GM19438 (cell line): ENCODE results near the gene IER5L.
"Not testable (repeated sequence)": the region's sequence is repeated elsewhere in the genome, so short reads cannot be mapped to it uniquely, and the experiment has no call there.

Source experiments
- ATAC-seq: cut with Tn5 transposase; IDR thresholded peaks from one replicate; pipeline ENCODE4 v1.9.1; 2021; ENCODE audit warnings: low read depth; ENCODE audit not compliant: unreplicated experiment

The IER5L gene

DNA sequence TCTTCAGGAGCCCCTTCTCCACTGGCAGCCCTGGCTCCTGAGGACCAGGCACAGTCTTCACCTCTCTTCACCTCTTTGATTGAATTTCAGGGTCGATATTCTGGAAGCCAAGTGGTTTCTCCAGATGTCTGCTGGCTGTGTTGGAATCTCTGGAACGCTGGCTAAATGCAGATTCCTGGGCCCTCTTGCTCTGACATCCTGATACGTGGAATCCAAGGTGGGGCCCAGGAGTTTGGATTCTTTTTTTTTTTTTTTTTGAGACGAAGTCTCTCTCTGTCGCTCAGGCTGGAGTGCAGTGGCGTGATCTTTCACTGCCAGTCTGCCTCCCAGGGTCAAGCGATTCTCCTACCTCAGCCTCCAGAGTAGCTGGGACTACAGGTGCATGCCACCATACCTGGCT, 26.8 kb upstream of the IER5L start:
- ATAC-seq, result no peak

DNA sequence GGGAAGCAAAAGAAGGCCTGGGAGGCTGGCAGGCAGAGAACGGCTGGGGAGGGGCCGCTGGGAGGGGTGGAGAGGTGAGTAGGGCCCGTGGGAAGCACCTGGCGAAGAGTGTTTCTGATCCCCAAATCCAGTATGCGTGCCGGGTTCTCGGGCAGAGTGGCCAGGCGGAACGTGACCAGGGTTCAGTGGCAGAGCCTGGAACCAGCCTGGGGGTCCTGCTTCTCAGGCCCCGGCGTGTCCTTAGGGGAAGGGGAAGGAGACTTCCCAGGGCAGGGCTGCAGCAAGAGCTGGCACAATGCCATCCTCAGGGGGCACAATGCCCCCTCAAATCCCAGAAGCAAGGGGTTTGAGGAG, 25.5 kb upstream of the IER5L start:
- ATAC-seq, result no peak

DNA sequence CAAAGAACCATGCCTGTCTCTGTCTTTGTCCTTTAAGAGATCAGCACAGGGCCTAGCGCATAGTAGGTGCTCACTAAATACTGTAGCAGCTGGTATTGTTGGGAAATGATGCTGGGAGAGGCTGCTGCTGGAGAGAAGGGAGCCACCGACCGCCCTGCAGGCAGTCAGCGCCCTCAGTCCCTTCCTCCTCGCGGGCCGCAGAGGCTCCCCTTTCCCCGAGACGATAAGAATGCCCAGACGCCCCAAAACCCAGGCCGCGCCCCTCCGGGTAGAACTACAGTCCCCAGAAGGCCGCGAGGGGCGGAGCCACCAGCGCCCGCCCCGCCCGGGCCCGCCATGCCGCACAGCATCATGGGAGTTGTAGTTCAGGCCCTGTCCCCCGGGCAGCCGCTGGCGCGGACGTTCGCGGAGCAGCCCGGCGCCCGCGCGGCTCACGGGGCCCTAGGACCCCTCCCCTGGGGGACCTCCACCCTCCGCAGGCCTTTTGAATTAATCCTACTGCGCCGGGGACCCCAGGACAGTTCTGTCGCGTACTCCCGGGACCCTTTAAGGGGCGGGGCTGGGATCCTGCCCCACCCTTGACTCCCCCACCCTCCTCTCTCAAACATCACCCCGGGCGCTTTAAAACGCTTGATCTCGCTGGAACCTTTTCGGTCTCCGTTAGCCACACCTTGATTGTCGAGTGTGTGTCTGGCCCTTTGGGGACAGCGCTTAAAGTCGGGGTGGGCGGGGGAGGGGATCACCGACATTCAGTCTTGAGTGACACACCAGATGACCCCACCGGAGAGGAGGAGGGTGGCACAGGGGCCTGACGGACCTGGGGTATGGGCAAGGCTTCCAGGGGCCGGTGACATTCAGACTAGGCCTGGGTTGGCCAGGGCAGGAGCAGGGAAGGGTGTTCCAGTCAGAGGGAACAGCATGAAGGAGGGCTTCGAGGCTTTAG, 24.8 kb upstream of the IER5L start:
- ATAC-seq, result peak; percentile 88

DNA sequence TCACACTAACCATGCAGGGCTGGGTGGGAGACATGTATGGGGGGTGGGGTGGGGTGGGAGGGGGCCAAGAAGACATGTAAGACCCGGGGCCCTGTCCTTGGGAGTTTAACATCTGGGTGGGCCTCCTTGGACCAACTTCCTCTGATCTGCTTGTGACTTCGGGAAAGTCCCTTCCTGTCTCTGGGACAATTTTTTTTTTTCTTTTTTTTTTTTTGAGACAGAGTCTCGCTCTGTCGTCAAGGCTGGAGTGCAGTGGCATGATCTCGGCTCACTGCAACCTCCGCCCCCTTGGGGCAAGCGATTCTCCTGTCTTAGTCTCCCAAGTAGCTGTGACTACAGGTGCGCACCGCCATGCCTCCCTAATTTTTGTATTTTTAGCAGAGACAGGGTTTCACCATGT, 23.8 kb upstream of the IER5L start:
- no peak for ATAC-seq

DNA sequence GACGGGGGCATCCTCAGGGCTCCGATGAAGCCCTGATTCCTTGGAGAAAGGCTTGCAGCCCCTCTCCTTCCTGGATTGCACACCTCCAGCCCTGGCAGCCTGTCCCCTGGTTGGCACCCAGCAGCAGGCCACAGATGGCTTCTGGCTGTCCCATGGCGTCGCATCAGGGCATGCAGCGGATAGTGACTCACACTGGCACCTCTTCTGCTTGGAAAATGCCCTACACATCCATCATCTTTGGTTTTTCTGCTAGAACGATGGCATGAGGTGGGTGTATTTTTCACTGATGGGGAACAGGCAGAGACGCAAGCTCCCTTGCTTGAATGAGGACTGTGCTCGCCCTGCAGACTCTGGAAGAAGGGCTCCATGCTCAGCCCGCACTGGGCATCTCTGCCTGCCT, 23.2 kb upstream of the IER5L start:
- no peak for ATAC-seq

DNA sequence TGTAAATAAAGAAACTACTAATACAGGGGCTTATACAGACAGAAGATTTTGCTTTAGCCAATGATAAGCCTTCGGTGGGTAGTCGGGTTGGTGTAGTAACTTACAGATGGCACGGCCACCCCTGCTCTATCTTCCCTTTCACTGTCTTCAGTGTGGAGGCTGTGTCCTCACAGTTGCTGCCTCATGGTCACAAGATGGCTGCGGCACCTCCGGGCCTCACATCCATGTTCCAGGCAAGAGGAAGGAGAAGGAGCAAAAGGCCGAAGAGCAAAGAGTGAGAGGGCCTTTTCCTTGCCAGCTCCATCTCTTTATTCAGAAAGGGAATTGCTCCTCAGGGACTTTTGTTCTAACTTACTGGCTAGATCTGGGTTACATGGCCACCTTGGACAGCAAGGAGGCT, 22.2 kb upstream of the IER5L start:
- ATAC-seq, result no peak

DNA sequence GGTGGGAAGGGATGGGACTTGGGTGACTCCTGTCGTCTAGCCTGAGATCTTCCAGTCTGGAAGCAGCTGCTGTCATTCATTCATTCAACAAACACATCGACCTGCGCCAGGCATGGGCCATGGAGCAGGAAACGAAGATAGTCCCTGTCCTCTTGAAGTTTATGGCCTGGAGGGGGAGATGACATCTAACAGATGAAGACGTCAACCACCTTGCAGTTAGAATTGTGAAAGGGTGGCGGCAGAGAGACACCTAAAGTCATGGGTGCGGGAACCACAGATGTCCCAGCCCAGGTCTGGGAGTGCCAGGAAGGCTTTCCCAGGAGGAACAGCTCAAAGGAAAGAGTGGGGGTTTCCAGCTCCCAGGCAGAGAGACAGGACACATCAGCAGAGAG, 21.0 kb upstream of the IER5L start:
- no peak for ATAC-seq

DNA sequence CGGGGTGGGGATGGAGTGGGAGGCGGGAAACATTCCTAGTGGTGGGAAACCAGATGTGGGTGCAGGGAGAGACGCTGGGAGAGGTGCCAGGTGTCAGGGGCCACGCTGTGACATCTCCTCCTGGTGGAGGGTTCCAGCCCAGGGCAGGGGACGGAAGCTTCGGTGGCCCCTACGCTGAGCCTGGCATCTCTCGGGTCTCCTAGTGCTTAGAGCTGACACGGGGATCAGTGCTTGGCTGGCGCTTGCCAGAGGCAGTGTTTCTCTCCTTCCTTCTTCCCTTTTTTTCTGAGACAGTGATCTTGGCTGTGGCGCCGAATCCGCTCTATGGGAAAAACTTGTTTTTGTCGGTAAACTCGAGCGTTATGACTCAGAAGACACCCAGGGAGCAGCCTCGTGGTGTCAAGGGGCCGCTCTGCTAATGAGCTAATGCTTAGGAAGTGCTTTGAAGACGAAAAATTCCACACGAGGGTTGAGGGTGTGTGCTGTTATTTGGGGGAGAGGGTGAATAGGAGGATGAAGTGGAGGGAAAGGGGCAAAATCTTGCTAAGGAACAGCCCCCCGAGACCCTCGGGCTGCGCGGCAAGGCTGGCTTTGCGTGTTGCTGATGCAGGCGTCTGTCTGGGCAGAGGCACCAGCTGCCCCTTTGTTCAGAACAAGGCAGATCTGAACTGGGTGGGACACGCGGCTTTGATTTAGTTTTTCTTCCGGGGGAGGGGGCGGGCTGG, 20.4 kb upstream of the IER5L start:
- no peak for ATAC-seq

DNA sequence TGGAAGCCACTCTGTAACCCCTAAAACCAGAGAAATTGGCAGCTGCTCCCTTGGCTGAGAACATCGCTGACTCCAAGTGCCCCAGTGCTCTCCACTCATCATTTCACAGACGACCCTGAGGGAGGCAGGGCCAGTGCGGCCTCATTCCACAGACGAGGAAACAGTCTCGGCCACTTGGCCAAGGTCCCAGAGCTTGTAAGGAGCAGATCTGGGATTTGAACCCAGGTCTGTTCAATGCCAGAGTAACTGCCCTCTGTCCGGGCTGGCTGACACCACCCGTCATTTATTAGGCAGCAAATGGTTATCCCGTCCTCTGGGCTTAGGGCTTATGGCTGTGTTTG, 19.9 kb upstream of the IER5L start:
- ATAC-seq, result no peak

DNA sequence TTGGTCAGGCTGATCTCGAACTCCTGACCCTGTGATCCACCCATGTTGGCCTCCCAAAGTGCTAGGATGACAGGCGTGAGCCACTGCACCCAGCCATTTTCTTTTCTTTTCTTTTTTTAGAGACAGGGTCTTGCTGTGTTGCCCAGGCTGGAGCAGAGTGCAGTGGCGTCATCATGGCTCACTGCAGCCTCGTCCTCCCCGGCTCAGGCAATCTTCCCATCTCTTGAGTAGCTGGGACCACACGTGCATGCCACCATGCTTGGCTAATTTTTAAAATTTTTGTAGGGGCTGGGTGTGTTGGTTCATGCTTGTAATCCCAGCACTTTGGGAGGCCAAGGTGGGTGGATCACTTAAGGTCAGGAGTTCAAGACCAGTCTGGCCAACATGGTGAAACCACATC, 19.0 kb upstream of the IER5L start:
- ATAC-seq, result not testable (repeated sequence)

DNA sequence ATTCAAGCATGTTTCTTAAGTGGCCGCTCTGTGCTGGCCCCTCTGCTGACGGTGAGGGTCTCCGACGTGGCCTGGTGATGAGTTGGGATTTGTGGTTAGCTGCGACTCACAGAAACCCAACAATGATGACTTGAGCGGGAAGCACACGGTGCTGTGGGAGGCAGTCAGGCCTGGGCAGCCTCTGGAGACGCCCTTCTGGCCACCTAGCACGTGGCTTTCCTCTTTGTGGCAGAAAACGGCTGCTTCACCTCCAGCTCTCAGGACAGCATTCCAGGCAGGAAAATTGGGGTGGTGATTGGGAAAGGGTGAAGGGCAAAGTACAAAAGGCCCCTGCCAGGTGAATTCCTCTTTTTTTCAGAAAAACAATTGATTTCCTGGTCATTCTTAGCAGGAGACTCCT, 17.5 kb upstream of the IER5L start:
- ATAC-seq, result no peak

DNA sequence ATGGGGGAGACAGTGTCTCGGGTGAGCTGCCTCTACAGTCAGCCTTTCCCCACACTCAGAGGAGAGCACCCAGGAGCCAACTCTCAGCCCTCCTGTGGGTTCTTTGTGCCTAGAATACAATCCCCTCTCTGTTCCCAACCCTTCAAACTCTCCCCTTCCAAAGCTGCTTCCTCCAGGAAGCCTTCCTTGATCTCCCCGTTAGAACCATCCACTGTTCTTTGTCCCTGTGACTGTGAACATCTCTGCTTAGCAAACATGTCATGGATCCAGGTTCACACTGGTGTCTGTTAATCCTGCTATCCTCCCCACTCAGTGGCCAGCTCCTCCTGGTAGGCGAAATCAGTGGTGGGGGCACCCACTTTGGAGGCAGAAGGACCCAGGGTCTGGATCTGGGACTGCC, 16.2 kb upstream of the IER5L start:
- ATAC-seq, result no peak

DNA sequence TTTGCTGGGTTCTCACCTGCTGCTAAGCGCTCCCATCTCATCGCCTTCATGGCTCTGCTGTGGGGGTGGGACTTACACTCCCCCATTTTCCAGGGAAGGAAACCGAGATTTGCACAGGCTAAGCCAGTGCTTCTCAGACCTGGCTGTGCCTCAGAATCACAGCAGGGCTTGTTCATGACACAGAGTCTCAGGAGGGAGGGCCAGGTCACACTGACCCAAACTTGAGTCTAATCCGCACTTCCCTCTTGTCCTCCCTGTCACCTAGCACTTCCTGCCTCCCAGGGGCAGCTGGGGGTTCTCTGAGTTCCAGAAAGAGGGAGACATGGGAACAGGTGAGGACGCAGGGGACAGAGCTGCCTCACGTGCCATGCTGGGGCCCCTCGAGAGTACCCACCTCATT, 15.6 kb upstream of the IER5L start:
- ATAC-seq, result no peak

DNA sequence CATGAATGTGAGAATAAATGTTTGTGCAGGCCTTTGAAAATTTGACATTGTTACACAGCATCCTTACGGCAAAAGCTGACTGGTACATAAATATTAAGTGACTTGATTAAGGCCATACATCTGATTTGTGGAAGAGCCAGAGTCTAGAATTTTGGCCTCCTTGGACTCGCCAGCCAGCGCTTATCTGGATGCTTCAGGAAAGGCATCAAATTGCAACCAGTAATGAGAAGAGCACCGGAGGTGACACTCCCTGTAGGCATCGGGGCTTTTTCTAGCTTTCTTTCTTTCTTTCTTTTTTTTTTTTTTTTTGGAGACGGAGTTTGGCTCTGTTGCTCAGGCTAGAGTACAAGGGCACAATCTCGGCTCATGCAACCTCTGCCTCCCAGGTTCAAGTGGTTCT, 13.2 kb upstream of the IER5L start:
- ATAC-seq, result no peak

DNA sequence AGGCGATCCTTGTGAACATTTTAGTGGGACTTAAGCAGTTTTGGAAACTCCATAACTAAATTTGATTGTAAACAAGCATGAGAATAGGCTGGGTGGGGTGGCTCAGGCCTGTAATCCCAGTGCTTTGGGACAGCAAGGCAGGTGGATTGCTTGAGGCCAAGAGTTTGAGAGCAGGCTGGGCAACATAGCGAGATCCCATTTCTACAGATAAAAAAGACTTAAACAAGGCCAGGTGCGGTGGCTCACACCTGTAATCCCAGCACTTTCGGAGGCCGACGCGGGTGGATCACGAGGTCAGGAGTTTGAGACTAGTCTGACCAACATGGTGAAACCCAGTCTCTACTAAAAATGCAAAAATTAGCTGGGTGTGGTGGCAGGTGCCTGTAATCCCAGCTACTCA, 11.9 kb upstream of the IER5L start:
- not testable (repeated sequence) for ATAC-seq

DNA sequence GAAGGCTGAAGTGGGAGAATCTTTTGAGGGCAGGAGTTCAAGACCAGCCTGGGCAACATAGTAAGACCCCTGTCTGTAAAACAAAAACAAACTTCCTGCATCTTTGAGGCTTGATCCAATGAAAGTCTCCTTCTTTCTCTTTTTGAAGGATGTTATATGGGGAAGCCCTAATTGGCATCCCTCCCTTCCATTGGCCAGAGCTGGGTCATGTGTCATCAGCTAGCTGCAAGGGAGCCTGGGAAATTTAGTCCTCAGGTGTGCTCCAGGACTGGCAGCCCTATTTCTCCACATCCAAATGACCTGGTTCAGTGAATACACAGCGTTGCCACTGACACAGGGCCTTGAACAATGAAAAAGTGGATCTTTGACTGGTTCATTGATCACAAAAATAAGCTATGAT, 9.0 kb upstream of the IER5L start:
- ATAC-seq, result no peak

DNA sequence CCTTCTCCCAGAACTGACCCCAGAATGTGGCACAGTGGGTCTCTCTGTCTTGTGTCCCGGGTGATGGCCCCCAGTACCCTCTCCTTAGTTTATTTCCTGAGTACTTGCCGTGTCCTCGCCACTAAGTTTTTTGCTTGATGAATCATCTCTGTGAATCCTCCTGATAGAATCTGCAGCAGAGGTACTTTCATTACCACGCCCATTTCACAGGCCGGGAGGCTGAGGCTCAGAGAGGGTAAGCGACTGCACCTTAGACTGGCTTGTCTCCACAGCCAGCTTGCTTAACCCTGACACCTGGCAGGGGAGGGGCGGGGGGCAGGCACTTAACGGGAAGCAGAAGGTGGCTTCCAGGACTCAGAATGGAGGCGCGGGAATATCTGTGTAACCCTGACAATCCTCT, 7.9 kb upstream of the IER5L start:
- ATAC-seq, result no peak

DNA sequence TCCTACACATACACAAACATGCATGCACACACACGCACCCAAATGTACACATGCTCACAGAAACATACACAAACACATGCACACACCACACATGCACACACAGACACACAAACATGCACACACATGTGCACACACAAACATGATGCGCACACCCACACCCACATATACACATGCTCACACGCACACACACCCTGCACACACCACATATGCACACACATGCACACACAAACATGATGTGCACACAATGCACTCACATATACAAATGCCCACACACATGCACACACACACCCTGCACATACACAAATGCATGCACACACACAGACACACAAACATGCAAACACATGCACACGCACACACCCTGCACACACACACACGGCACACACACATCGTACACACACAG, 7.3 kb upstream of the IER5L start:
- no peak for ATAC-seq

DNA sequence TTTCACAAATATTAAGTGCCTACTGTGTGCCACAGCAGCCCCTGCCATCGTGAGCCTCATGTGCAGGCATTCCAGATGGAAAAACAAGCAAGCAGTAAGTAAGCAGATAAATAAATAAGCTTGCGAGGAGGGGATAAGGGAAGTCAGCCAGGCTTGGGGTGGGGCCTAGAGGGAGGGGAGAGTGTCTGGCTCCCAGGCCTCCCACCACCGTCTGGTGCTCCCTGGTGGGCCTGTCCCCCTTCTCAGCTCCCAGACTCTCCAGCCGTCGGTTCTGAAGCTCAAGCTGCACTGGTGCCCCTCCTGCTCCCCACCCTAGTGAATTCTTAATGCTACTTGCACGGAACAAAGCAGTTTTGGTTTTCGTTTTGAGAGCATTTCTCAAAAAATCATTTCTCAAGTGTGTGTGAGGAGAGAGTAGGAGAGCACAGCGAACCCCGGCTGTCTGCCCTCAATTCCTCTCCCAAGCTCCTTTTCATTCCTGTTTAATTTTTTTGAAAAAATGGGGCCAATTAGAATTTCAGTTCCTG, 6.6 kb upstream of the IER5L start:
- no peak for ATAC-seq

DNA sequence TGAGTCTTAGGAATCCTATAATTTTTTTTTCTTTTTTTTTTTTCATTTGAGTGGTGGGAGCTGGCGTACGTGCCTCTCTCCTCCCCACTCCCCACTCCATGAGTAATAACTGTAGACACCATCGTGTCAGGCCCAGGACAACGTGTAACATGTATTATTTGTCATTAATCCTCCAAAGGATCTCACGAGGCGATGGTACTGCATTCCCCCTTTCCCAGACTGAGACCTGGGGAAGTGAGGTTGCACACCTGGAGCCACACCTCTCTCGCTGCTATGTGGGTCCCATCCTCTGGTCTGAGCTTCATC, 6.1 kb upstream of the IER5L start:
- no peak for ATAC-seq

DNA sequence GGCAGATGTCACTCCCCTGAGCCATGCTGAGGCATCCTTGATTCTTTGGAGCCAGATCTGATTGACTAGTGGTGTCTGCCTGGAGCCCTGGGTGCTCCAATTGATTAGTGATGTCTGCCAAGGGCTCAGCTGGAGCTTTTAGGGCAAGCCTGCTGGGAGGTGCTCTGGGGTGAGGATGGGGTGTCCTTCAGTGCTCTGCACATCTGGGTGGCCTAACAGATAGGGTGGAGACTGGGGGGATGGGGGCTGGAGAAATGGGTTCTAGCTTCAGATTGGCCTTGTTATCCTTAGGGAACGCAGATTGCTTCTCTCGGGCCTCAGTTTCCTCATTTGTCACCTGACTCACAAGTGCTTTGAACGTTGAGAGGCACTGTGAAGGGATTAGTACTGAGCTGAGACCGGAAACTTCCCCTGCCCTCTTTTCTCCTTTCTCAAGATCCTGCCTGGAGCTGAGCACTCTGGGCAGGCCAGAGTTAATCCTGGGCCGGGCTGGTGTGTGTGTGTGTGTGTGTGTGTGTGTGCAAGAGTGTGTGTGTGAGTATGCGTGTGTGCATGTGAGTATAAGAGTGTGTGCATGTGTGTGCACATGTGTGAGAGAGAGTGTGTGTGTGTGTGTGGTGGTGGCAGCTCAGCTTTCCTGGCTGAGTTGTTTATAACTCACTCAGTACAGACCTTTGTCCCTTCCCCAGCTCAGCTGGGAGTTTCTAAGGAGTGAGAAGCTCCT, 5.6 kb upstream of the IER5L start:
- no peak for ATAC-seq
